GM23338 (cell line): ENCODE results near the gene TAOK3.

Source experiments
- CTCF ChIP-seq, 2 experiments: fragments of 200-600 bp in 1 of 2; sonication (generic) in 1 of 2; conservative IDR thresholded peaks; 2 replicates each; pipeline versions ENCODE4 v1.5.1 to v1.6.1; 2016 to 2017; ENCODE audit warnings: antibody characterized with exemption in 2 of 2, low read depth in 2 of 2, mild to moderate bottlenecking in 2 of 2, moderate library complexity in 1 of 2
- POLR2AphosphoS5 ChIP-seq: IDR thresholded peaks from 2 replicates; pipeline ENCODE4 v1.6.1; 2016; ENCODE audit warnings: antibody characterized with exemption, low read depth
- STAT1 ChIP-seq: IDR thresholded peaks from one replicate; pipeline ENCODE4 v1.6.1; 2016; ENCODE audit warnings: antibody characterized with exemption; ENCODE audit not compliant: unreplicated experiment
- ZNF114 ChIP-seq: fragments of 250-450 bp; sonication (Bioruptor Pico); IDR thresholded peaks from 2 replicates; pipeline ENCODE4 v1.5.0; 2020; ENCODE audit warnings: mild to moderate bottlenecking, moderate library complexity
- TF ChIP-seq, protein P1 (sequence below): IDR thresholded peaks from one replicate; pipeline ENCODE4 v1.6.1; 2018; ENCODE audit warnings: antibody characterized with exemption; ENCODE audit not compliant: unreplicated experiment

GRCh38 chr12:118361889-118362288, 10.8 kb downstream of the TAOK3 start:
- TF ChIP-seq CTCF (conservative IDR thresholded peaks at IDR 0.05; ENCODE audit: low read depth in 2 of 2) (no peak), ZNF114 (CRISPR knock-in tag) (no peak), POLR2AphosphoS5 (no peak), STAT1 (no peak)
- TF ChIP-seq, protein P1, sequence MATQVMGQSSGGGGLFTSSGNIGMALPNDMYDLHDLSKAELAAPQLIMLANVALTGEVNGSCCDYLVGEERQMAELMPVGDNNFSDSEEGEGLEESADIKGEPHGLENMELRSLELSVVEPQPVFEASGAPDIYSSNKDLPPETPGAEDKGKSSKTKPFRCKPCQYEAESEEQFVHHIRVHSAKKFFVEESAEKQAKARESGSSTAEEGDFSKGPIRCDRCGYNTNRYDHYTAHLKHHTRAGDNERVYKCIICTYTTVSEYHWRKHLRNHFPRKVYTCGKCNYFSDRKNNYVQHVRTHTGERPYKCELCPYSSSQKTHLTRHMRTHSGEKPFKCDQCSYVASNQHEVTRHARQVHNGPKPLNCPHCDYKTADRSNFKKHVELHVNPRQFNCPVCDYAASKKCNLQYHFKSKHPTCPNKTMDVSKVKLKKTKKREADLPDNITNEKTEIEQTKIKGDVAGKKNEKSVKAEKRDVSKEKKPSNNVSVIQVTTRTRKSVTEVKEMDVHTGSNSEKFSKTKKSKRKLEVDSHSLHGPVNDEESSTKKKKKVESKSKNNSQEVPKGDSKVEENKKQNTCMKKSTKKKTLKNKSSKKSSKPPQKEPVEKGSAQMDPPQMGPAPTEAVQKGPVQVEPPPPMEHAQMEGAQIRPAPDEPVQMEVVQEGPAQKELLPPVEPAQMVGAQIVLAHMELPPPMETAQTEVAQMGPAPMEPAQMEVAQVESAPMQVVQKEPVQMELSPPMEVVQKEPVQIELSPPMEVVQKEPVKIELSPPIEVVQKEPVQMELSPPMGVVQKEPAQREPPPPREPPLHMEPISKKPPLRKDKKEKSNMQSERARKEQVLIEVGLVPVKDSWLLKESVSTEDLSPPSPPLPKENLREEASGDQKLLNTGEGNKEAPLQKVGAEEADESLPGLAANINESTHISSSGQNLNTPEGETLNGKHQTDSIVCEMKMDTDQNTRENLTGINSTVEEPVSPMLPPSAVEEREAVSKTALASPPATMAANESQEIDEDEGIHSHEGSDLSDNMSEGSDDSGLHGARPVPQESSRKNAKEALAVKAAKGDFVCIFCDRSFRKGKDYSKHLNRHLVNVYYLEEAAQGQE, result no peak
